Endometrium (tissue), 2 donors: ENCODE data around the gene RIMS1.
"Not testable (repeated sequence)": the region's sequence is repeated elsewhere in the genome, so short reads cannot be mapped to it uniquely, and the experiment has no call there.

Experiments
- FAIRE-seq: peaks from 2 replicates; lab custom pipeline; 2012; peaks lifted over from hg19 to GRCh38; lab: Jason Lieb, UNC
- donor health status: control.
- donor health status: control.

Gene RIMS1

GRCh38 chr6:72335203-72335602, 448.9 kb downstream of the RIMS1 start:
- not testable (repeated sequence) for FAIRE-seq

GRCh38 chr6:72348926-72349325, 462.6 kb downstream of the RIMS1 start:
- FAIRE-seq: no peak

- FAIRE-seq: no peak
Measured at GRCh38 chr6:72350296-72350881, 464.0 kb downstream of the RIMS1 start.

GRCh38 chr6:72363844-72364740, 477.7 kb downstream of the RIMS1 start:
- FAIRE-seq: no peak

DNA sequence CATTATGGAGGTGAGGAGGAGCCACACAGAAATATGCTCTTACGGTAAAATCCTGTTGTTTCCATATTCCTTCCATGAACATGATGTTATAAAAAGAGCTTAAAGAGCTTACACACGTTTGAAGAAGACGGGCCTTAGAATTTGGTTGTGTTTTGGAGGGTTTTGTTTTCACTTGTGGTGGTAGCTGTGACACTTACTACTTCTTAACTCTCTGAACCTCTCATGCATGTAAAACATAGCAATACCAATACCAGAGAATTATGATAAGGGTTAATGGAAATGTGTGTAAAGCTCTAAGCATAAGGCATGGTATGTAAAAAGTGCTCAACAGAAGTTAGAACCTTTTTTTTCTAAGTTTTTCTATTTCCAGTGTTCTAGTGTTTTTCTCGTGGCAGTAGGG, 479.4 kb downstream of the RIMS1 start:
- FAIRE-seq: no peak

DNA sequence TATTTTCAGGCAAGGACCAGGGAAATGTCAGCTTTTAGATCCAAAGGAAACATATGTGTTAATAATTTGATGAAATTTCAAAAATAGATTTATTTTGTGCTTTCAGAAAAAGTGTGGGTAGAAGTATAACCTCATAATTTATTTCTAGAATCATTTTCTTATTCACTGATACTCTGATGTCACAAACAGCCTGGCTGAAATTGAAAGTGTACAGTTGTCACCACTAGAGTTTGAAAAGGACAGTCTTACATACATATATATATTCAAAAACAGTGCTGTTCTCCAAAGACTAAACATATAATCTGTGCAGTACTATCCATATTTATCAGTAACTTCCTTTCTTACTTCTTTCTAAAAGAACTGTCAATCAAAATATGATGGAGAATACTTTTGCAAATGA, 481.1 kb downstream of the RIMS1 start:
- no peak for FAIRE-seq

DNA sequence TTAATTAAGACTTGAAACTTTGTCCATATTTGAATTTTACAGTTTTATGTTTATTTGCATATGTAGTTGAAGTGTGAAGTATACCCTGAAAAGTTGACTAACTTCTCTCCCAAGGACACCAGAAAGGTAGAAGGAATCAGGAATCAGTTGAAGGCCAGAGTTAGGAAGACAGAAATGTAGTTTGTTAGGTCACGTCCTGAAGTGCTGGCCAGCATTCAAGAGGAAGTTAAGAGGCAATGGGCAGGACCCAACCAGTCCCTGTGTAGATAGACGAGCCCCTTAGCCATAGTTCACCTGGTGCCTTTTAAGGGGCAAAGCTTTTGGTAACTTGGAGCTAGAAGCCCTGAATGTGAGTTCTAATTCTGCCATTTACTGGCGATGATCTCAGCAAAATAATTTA, 485.1 kb downstream of the RIMS1 start:
- no peak for FAIRE-seq

DNA sequence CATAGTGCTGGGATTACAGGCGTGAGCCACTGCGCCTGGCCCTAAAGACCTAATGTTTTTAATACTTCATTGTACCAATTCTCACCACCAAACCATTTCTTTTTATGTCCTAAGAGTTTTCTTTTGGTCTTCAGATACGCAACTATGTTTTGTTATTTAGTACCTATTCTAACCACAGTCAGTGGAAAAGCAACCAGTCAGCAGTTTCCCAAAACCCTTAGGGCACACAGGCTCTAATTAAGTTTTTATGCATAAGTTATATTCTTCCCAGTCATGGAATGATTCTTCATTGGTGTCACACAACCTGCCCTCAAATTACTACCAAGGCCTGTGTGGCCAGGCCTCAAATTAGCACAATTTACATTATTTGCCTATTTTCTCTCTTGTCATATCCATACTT, 487.8 kb downstream of the RIMS1 start:
- FAIRE-seq: no peak

DNA sequence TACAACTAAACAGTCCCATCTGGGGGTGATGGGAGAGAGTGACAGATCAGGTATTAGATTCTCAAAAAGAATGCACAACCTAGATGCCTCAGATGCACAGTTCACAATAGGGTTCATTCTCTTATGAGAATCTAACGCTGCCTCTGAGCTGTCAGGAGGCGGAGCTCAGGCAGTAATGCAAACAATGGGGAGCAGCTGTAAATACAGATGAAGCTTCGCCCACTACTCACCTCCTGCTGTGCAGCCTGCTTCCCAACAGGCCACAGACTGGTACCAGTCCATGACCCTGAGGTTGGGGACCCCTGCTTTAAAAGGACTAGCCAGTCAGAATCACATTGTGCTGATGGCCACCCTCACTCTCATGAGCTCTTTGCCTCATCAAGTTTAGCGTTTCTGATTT, 488.5 kb downstream of the RIMS1 start:
- FAIRE-seq: no peak

GRCh38 chr6:72376736-72377135, 490.4 kb downstream of the RIMS1 start:
- no peak for FAIRE-seq

GRCh38 chr6:72381076-72381475, 494.7 kb downstream of the RIMS1 start:
- FAIRE-seq: no peak

DNA sequence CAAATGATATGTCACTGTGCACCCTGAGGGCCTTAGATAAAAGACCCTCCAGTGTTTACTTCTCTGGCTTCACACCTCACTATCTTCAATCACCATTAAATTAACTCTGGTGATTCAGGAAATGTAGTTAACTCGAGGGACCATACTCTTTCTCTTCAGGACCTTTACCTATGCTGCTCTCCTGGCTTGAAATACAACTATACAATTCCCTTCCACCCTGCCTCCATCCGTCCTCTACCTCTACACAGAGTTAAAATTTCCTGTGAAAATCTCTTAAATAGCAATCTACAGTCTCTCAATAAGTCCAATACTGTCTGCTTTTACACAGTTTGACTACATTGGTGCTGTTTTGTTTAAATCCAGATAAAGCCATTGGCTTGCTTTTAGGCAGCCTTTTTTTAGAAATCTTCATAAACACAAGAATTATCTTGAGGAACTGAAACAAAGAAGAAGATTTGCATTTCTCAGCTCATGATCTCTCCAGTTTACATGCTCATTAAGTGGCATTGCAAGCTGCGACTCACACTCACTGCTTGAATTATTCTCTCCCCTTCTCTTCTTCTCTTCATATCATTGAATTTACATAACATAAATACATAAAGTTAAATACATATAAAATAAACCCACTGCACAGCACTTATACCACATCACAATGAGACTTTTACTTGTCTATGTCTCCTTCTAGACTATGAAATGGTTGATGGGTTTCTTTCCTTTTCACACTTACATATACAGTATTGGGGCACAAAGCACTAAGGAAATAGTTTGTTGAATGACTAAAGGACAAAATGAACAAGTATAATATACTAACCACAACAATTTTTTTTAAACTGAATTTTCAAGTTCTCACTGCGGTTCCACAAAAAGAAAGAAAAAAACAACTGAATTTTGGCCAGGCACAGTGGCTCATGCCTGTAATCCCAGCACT, 496.5 kb downstream of the RIMS1 start:
- FAIRE-seq: no peak

GRCh38 chr6:72386324-72386723, 500.0 kb downstream of the RIMS1 start:
- no peak for FAIRE-seq

DNA sequence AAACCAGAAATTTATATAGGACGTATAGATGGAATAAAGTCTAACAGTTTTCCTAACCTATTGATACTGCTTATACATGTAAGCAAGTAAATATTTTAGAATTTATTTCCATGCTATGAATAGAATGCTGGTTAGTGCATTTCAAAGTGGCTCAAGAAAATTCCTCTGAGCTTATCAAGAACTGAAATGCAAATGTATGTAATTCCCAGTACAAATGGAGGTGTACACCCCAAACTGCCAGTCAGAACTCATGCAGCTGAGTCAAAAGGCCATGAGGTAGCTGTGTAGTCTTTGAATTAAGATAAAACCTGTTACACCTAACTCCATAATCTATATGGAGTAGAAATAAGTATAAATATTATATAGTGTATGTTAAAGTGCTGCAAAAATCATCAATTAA, 503.3 kb downstream of the RIMS1 start:
- no peak for FAIRE-seq

- FAIRE-seq: no peak
Measured at GRCh38 chr6:72390548-72390947, 504.2 kb downstream of the RIMS1 start.

DNA sequence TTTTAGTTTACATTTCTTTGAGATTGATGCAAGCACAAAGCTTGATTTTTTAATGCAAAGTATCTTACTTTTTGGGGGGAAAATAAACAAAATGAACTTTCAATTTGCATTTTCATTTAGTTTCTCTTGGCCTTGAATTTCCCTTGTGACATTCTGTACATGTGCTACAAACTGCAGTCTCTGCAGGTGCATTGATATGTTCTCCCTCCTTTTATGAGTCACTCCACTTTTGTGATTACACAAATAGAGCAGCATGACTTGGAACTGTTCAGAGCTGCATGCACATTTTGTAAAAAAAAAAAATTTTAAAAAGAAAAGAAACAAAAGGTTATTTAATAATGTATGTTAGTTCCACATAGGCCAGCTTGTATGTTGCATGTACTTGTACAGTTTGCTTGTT, 515.5 kb downstream of the RIMS1 start:
- FAIRE-seq: no peak

DNA sequence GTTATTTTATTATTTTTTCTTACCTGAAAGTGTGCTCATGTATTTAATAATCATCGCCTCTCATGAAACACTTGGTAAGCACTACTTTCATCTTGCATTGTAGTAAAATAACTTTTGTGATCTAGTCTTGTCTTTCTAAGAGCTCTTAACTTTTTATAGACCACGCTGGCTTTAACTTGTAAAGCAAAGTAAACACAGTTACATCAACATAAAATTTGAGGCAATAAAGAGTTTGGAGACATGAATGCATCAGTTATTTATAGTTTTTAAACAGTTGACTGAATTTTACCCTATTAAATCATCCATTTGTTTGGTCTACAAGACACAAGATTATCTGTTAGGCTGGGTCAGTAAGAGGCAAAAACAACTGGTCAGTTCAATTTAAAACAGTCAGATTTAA, 517.1 kb downstream of the RIMS1 start:
- FAIRE-seq: peak; percentile 70

DNA sequence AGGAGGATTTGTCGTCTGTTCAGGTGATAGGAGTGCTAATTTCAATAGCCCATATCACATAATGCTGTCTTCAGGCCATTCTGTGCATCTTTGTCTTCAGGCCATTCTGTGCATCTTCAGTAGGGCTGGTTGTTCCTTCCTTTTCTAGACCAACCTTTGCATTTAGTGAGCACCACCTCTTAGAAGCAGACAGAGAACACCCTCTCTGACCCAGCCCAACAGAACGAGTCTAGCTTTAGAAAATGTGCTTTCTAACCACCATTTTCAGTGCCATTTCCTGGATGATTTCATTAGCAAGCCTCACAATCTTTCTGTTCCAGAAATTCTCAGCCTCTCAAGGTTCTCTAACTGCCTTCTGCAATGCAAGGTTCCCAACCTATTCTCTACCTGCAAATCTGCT, 520.2 kb downstream of the RIMS1 start:
- no peak for FAIRE-seq

DNA sequence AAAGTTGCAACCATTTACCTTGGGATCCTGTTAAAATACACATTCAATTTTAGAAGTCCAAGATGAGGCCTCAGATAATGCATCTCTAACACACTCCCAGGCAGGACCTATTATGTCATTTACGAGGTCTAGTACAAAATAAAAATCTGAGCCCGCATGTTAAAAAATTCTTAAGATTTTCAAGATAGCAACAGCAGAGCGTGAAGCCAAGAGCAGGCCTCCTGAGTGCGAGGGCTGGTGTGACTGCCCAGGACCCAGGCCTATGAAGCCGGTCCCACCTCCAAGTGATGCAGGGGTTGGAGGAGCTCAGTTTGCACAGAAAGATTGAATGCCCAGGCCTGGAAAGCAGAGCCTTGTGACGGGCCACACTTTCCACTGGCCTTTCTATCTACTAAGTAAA, 524.4 kb downstream of the RIMS1 start:
- FAIRE-seq: no peak

- peak; percentile 77 for FAIRE-seq
Measured at GRCh38 chr6:72411872-72412708, 525.7 kb downstream of the RIMS1 start.

DNA sequence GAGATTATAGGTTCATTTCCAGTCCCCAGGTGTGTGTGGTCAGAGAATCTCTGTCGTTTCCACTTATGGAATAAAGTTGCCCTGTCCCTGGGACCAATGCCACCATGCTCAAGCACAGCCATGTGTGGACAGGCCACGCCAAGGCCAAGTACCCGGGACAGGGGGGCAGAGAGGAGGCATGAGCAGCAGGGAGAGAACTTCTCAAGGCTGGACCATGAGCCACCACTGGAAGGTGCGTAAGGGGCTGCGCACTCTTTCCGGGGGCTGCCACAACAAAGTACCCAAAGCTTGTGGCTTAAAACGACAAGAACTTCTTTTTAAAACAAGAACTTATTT, 526.3 kb downstream of the RIMS1 start:
- FAIRE-seq: no peak

DNA sequence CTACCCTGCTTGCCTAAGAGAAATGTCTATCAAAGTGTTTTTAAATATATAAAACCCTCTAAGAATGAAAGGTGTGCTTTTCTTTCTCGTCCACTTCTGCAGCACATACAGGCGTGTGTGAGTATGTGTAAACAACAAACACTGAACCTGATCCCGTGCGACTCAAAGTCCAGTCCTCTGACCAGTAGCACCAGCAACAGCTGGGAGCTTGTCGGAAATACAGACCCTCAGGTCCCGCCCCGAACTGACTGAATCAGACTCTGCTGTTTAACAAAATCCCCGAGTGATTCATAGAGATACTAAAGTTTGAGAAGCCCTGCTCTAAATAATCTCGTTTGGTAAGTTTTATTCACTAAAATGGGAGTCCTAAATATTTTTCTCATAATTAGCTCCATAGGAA, 527.5 kb downstream of the RIMS1 start:
- FAIRE-seq: no peak
